Stromal cell of bone marrow (primary cell): Measurements from ENCODE around the gene KRTAP20-4.

Experiments used
- DNase-seq: peaks from one replicate; pipeline ENCODE4 v3.0.0-alpha.2; 2012; ENCODE audit warnings: low read depth

KRTAP20-4 gene

DNA sequence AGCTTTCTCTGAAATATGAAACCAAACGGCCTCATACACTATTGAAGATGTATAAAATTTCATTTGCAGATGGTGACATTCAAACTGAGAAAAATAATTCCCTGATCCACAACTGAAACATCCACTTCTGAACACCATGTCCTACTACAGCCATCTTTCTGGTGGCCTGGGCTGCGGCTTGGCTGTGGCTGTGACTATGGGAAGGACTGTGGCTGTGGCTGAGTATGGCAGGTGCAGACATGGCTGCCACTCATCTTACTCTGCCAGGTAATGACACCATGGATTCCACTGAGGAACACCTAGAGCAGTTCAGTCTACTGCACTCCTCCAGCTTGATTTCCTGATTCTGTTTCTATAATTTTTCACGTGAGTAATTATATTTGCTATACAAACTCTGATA lies at the start of gene KRTAP20-4:
TSS of gene KRTAP20-4 (plus strand) at position 106 of the 400 bp plus-strand sequence.
- no peak for DNase-seq

DNA sequence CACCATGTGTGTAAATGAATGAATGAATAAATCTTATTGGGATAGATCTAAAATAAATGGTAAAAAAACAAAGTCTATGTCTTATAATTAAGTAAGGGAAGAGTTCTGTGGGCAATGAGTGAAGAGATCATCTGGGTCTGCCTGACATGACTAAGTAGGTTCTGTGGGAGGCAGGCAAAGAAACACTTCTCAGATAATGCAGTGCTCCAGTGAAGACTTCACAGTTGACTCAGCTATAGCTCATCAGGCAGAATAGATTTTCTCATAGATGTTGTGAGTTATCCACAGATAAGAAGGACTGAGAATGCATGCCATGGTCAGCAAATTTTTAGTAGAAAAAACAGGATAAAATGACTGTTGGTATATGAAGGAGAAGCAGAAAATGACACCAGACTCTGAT lies 42.7 kb upstream of the KRTAP20-4 start:
- no peak for DNase-seq

DNA sequence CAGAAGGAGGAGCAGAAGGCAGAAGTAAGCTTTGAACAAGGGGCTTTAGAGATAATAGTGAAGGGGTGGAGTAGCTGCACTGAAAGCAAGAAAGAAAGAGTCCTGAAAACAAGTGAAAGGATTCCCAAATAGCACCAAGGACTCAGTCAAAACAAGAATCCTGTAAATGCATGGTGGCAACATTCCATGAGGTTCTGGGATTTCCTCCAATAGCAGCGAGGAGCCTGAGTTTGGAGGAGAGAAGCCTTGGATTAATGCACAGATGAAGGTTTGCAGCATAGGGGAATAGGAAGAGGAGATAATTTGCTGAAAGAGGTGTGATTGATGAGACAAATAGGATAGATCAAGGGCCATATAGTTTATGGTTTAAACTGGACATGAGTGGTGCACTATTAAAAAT lies 41.1 kb upstream of the KRTAP20-4 start:
- DNase-seq = no peak

DNA sequence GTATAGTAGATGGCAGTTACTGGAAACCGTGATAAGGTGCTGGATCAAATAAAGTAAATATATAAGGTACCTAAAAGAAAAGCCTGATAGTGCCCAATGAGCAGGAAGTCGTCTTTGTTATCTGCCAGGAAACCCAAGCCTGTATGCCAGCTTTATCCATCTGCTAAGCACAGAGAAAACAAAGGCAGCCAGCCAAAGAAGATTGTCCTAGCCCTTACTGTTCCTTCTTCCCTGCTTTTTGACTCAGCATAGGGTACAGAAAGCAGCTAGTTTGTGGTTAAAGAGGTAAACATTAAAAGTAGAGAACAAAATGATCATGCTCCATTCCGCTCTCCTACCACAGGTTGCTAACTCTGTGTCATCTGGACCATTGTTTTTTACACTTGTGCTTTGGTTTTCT lies 40.3 kb upstream of the KRTAP20-4 start:
- no peak for DNase-seq

DNA sequence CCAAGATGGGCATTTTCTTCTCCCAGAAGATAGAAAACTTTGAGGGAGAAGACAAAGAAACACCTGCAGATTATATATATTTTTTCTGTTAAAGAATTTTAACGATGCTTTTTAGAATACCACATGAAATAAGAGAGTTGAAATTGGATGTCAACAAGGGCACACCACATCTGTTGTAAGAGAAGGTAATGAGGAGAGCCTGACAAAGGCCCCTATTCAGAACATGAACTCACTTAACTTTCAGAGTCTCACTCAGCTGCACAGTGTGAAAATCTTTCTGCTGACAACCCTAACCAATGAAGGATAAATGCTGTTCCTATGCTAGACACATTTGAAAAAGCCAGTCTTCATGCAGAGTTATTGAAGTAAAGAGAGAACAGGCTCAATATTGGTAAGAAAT lies 37.6 kb upstream of the KRTAP20-4 start:
- DNase-seq = no peak

DNA sequence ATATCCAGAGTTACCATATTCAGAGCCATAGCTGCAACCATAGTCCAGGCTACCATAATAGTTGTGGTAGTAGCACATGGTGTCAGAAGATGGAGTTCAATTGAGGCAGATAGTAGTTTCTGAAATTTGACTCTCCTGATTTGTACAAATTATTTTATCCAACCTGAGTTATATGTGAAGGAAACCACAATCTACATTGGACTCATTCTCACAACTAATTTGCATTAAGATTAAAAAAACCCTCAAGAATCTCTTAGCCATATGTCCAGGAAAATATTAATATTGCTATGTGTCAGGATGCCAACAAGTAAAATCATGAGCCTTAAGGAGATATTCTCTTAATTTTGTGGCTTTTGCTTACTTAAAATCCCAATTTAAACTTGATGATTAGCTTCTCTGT lies 30.1 kb upstream of the KRTAP20-4 start, which contains the start of gene KRTAP22-2:
TSS of gene KRTAP22-2 (minus strand) at position 101 of the 400 bp plus-strand sequence.
- DNase-seq = no peak

DNA sequence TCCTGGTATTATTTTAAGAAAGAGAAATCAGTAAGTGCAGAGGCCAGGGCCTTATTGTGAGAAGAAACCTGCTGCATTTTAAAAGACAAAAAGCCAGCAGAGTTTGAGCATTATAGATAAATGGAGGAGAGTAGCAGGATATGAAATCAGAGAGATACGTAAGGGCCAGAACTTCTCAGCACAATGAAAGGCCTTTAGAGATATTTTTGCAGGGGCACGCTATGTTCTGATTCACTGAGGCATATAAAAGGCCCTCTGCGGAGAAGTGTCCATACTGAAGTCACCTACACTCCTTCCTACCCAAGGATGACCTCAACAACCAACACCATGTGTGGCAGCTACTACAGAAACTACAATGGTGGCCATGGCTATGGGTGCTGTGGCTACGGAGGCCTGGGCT lies 28.3 kb upstream of the KRTAP20-4 start, which contains the start of gene KRTAP6-3:
TSS of gene KRTAP6-3 (plus strand) at position 301 of the 400 bp plus-strand sequence. CDS start at position 307, 6 bp downstream.
- DNase-seq = no peak

DNA sequence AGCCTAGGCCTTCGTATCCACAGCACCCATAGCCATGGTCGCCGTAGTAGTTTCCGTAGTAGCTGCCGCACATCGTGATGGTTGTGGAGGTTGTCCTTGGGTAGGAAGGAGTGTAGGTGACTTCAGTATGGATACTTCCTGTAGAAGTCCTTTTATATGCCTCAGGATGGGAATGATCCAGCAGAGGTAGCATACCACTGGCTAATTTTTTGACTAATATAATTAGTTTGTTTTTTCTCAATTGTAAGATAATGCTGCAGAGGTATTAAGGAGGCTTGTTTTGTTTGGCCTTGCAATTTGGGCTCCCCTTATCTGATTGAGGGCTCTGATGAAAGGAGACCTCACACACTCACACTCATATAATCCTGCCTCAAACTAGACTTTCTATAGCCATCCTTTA lies 21.6 kb upstream of the KRTAP20-4 start, which contains the start of gene KRTAP6-2:
TSS of gene KRTAP6-2 (minus strand) at position 101 of the 400 bp plus-strand sequence. CDS start at position 73, 28 bp downstream.
- no peak for DNase-seq

DNA sequence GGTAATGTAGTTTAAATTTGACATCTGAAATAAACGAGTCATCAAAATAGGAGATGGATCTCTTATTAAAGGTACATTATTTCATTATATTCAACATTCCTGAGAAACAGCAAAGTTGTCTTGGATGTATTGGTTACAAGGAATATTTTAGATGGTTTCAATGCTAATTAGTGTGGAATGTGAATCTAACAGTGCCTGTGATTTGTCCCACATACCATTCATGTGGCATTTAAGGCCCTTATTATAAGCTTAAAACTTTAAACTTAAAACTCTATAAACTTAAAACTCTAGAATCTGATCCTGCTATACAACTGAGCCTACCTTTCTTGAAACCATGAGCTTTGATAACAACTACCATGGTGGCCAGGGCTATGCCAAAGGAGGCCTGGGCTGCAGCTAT lies 19.6 kb upstream of the KRTAP20-4 start, which contains the start of gene KRTAP22-1:
TSS of gene KRTAP22-1 (plus strand) at position 301 of the 400 bp plus-strand sequence.
- DNase-seq = no peak

DNA sequence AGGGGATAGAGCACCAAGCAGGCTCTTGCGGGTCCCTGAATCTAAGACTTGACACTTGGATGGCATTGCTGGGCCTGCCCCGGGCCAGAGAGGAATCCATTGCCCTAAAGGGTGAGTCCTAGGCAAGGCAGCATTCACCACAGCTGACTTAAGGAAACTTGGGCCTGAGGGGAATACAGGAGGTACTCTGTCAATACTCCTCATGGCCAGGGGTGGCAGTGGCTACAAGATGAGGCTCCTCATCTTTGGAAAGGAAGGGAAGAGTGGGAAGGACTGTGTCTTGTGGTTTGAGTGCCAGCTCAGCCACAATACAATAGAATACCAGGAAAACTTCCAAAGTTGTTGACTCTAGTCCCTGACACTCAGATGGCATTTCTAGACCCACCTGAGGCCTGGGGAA lies 14.5 kb upstream of the KRTAP20-4 start:
- no peak for DNase-seq

DNA sequence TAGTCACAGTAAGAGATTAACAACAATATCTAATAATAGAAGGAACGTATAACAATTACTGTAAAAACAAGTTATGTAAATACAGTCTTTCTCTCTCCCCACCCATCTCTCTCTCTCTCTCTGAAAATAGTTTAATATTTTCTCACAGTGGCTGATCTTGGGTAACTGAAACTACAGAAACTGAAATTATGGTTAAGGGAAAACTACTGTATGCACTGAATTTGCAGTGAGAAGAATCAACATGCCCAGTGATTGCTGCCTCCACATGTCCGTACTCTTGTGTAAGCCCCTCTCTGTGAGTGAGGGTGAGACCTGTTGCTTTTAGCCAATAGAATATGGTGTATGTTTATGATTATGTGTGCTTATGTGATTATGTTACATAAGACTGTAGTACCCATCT lies 8.3 kb upstream of the KRTAP20-4 start:
- no peak for DNase-seq

DNA sequence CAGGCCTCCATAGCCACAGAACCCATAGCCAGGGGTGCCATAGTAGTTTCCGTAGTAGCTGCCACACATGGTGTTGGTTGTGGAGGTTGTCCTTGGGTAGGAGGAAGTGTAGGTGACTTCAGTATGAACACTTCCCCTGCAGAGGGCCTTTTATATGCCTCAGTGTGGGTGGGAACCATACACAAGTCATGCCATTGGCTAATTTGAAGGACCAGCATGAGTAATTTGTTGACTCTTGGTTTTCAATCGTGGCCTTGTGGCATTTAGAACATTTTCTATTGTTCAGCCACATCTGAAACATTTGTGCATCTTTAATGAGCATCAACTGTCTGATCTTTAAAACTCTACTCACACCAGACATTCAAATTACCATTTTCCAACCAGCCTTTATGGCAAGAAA lies 6.6 kb upstream of the KRTAP20-4 start, which contains the start of gene KRTAP6-1:
TSS of gene KRTAP6-1 (minus strand) at position 95 of the 400 bp plus-strand sequence. CDS start at position 69, 26 bp downstream.
- DNase-seq = no peak

DNA sequence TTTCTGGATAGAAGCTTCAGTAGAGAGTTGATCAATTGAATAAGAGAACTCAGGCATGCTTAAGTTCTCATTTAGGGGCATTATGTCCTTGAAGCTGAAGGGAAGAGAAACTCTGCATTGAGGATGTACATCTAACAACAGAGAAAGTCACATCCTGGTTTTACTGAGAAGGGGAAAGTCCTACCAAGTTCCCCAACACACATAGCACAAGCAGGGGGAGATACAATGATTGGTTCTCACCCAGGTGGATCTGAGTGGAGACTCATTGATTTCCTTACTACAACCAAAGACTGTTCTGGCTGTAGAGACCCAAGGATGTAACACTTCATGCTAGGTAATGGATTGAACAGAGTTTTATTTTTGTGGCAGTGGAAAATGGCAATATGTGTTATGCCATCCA lies 5.2 kb upstream of the KRTAP20-4 start:
- no peak for DNase-seq

DNA sequence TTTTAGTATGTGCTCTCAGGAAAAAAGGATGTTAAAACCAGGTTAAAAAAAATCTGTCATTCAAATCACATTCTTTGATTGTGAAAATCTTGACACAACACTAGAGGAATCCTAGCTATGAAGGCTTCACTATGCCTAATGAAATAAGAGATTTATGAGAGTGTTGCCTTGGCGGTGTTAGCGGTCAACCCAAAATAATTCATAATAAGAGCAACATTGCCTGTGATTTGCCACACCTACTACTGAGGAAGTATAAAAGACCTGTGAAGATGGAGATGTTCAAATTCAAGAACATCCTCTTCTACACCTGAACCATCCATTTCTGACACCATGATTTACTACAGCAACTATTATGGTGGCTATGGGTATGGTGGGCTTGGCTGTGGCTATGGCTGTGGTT lies 4.3 kb upstream of the KRTAP20-4 start, which contains the start of gene KRTAP20-1:
TSS of gene KRTAP20-1 (plus strand) at position 301 of the 400 bp plus-strand sequence. CDS start at position 331, 30 bp downstream.
- no peak for DNase-seq

DNA sequence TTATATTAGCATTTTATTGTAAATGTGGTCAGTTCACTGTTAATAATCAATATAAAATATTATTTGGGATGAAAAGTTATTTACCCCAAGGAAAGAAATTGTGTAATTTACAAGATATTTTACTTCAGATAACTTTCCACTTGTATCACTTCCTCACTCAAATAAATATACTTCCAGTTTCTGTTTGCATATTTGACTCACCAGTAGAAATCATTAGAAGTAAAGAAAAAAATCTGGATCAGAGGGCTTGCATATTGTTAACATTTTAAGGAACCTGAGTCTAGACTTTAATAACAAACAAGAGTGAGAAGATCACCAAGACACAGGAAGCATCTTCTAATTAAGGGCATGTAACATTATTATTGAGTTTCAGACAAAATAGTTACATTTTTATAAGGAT lies 347 bp upstream of the KRTAP20-4 start:
- no peak for DNase-seq

DNA sequence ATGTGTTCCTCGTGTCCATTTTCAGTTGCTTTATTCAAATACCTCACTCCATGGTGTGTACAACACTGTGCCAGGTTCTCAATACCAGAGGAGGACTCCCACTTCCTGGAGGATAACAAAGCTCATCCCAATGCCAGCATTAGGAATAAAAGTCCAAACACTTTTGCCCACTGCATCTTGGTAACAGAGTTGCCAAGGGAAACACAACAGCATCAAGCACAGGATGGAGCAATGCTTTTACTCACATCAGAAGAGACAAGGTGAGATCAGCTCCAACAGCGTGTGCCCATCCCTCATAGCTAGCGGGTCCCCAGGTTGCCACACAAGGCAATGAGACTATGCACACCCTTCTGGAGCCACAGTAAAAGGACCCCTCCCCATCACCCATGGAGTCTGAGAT lies 2.9 kb downstream of the KRTAP20-4 start:
- DNase-seq = no peak

DNA sequence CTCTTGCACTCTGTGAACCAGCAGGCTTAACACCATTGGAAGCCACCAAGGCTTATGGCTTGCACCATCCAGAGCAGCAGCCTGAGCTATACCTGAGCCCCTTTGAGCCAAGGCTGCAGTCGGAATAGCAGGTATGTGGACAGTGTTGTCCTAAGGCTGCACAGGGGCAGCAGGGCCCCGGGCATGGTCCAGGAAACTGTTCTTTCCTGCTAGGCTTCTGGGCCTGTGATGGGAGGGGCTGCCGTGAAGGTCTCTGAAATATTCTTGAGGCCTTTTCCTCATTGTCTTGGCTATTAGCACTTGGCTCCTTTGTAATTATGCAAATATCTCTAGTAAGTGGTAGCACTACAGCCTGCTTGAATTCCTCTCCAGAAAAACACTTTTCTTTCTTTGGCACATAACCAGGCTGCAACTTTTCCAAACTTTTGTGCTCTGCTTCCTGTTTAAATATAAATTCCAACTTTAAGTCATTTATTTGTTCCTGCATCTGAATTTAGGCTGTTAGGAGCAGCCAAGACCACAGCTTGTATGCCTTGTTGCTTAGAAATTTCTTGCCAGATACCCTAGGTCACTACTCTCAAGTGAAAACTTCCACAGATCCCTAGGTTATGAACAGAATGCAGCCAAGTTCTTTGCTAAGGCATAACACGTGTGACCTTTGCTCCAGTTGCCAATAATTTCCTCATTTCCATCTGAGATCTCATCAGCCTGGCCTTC lies 5.2 kb downstream of the KRTAP20-4 start:
- DNase-seq = no peak

DNA sequence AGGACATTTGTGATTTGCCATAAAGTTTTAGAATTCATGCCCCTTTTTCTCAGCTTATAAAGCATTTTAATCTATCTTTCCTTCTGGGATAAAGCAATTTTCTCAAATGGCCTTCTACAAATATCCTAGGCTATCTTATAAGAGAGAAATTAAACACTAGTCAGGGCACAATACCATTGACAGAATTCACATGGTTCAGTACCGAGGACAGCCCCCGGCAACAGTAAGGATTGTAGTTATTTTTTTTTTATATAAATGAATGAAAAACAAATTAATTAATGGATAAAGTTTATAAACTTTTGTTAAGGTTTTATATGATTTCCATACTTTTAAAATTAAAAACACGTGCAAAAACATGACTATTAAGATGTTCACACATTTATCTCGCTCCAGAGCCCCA lies 7.7 kb downstream of the KRTAP20-4 start:
- no peak for DNase-seq

DNA sequence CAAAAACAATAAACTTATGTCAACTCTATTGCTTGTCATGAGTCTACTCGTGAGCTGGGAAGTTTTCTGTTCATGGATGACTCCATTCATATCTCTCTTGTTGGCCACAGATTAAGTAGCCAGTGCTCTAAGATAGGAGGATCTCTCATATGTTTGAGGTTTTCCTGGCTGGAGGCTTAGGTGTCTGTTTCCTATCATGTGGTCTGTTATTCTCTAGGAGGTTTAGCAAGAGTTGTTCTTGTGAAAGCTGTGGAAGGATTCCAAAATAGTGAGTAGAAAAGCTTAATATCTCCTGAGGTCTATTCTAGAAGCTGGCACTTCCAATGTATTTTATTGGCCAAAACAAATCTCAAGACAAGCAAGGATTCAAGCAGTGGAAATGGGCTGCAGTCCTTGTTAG lies 8.8 kb downstream of the KRTAP20-4 start:
- DNase-seq = no peak

DNA sequence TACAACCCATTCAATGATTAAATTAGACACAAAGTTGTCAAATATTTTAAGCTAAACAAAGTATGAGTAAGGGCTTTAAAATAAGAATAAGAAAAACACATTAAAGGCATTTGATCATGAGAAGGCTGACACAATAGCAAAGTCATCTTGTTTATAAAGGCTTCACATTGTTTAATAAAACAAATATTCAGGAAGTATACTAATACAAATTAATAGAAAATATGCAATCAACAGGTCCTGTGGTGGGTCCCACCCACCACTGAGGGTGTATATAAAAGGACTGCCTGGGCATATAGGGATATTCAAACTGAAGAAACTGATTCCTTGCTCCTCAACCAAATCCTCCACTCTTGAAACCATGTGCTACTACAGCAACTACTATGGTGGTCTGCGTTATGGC lies 14.5 kb downstream of the KRTAP20-4 start, which contains the start of gene KRTAP20-2:
TSS of gene KRTAP20-2 (plus strand) at position 301 of the 400 bp plus-strand sequence. CDS start at position 359, 58 bp downstream.
- no peak for DNase-seq

DNA sequence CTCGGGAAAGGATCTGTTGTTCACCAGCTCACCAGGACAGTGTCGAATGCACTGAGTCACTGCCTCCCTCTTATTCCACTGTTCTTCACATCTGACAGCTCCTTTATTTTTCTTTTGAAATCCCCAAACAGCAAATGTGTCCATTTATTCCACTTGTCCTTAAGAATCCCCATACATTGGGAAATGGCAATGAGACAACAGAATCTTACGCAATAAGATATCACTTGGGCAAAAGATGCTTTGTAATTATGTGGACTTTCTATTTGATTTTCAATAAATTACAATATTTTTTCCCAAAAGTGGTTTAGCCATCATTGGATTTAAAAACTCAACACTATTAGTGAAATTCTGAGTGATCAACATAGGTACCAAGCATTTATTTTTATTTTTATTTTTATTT lies 18.3 kb downstream of the KRTAP20-4 start:
- DNase-seq = no peak

DNA sequence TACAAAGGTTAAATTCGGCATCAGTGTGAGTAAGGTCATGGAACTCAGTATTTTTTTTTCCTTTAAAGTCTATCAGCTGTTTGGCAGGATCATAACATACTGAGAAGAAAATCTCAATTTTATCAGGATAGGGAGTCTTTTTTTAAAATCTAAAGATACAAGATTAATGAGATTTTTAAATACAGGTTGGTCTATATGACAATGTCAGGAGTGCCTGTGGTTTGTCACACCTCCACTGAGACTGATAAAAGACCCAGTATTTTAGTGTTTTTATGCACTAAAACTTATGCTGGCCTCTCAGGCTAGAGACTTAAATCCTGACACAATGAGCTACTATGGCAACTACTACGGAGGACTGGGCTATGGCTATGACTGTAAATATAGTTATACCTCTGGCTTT lies 22.1 kb downstream of the KRTAP20-4 start, which contains the start of gene KRTAP20-3:
TSS of gene KRTAP20-3 (plus strand) at position 301 of the 400 bp plus-strand sequence.
- DNase-seq = no peak

DNA sequence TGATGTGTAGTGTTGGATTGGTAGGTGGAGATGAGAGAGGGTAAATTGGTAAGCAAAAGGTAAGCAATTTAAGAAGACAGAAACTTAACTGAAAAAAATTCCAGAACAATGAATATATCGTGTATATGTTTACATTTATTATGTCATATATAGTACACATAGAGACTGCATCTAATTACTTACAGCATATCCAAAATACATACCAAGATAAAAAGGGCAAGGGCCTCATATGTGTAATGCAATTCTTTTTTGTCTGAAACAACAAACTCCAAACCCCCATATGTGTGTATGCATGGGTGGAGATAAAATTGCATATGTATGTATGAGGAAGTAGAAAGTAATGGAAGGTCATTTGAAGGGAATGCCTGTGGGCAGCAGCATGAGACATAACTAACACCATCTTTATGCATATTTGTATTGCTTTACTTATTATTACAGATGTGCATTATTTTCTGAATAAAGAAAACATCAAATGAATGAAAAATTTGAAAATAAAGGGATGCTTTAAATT lies 26.5 kb downstream of the KRTAP20-4 start:
- DNase-seq = no peak
